Upper lobe of left lung (tissue), 6 donors: ENCODE results near the gene OLIG1. TPM values are rescaled to one million over a fixed set of nuclear protein-coding genes. Genes with fewer than 3 reads are reported as not detected.
A peak's percentile ranks its signal among the peaks of the same experiment; 100 is the strongest.

Experiments
- ATAC-seq, 2 donors: fragments of 200-7000 bp; cut with Tn5 transposase; one replicate each; pipeline ENCODE4 v1.9.1; 2022; ENCODE audit warnings: mild to moderate bottlenecking in 2 of 2, moderate library complexity in 2 of 2; ENCODE audit not compliant: low FRiP score in 2 of 2
- DNase-seq, 2 donors: peaks; one replicate each; pipeline ENCODE4 v3.0.0-alpha.2; 2019 to 2020
- H3K27ac ChIP-seq, 4 donors: fragments of 200-600 bp; sonication (generic); one replicate each; pipeline ENCODE4 v1.5.1; 2016 to 2019
- H3K27me3 ChIP-seq, 4 donors: fragments of 200-600 bp; sonication (generic); one replicate each; pipeline ENCODE4 v1.5.1; 2017 to 2019
- H3K36me3 ChIP-seq, 4 donors: fragments of 200-600 bp; sonication (generic); one replicate each; pipeline ENCODE4 v1.5.1; 2016 to 2019
- H3K4me1 ChIP-seq, 4 donors: fragments of 200-600 bp; sonication (generic); one replicate each; pipeline ENCODE4 v1.5.1; 2018 to 2019
- H3K4me3 ChIP-seq, 4 donors: fragments of 200-600 bp; sonication (generic); one replicate each; pipeline ENCODE4 v1.5.1; 2017 to 2019; ENCODE audit warnings: mild to moderate bottlenecking in 2 of 4, moderate library complexity in 1 of 4
- H3K9me3 ChIP-seq, 4 donors: fragments of 200-600 bp; sonication (generic); one replicate each; pipeline ENCODE4 v1.5.1; 2018 to 2019
- EP300 ChIP-seq, 4 donors: sonication (generic); formaldehyde crosslinking; IDR thresholded peaks; one replicate each; pipeline ENCODE4 v1.5.1; 2017; ENCODE audit warnings: antibody characterized with exemption in 4 of 4, control low read depth in 2 of 4
- POLR2A ChIP-seq, 4 donors: fragments of 450-650 bp; IDR thresholded peaks; one replicate each; pipeline ENCODE4 v1.5.1; 2016 to 2017; ENCODE audit warnings: antibody characterized with exemption in 4 of 4, mild to moderate bottlenecking in 2 of 4
- POLR2AphosphoS5 ChIP-seq, 2 donors: sonication (generic); formaldehyde crosslinking; IDR thresholded peaks; one replicate each; pipeline ENCODE4 v1.5.1; 2017; ENCODE audit warnings: antibody characterized with exemption in 2 of 2
- WGBS, 2 donors: methylation state at CpG; one replicate each; pipeline ENCODE4 v1.1.5; 2017 to 2018; 5-methylcytosine and 5-hydroxymethylcytosine counted together
- total RNA-seq, 6 donors: library from RNA; depleted of rRNA in 4 of 6; stranded (reverse); fragments of >200 nt in 4 of 6; gene quantifications; one replicate each; pipeline versions ENCODE4 v1.1.0 to v1.2.1, GENCODE V29; 2016 to 2021
- TF ChIP-seq, protein P1 (sequence below), 6 experiments: fragments of 450-650 bp in 4 of 6; fragments of 200-600 bp in 2 of 6; sonication (generic) in 2 of 6; IDR thresholded peaks; one replicate each; pipeline ENCODE4 v1.5.1; 2016 to 2019; ENCODE audit warnings: antibody characterized with exemption in 6 of 6
- donor health status: DM: no; HTN: no; CAD: no; lungs with moderate emphysema.
- donor health status: DM: no; HTN: yes; CAD: no; lungs with severe emphysema.

OLIG1 gene
- total RNA-seq, 6 donors from 2014 or later = 0.54 to 3.2 (median 2.0) TPM; not detected in 1

DNA sequence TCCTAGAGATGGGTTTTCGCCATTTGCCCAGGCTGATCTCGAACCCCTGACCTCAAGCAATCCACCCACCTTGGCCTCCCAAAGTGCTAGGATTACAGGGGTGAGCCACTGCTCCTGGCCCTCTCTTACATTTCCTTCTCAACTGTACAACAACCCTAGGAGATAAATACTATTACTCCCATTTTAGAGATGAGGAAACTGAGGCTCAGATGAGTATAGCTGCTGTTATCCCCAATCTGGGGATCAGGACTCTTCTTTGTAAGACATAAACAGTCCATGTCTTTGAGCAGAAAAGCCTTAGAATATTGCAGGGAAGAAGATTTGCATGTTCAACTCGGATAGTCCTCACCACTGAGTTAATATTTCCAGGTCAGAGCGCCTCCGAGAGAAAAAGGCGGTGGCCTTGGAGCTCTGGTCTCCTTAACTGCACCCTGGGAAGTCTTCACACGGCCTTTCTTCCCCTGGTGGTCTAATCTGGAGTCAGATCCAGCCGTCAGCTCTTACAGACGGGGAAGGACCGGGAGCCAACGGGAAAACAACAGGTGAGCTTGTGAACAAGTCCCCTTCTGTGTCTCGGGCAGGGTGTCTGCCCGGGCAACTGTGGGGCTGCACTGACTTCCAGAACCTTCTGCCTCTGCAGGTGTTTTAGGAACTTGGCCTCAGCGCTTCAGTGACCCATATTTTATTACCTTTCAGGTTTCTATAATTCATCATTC lies 5.9 kb upstream of the OLIG1 start:
- no peak for TF ChIP-seq EP300 (IDR thresholded peaks at IDR 0.05)
- no peak for TF ChIP-seq POLR2A (IDR thresholded peaks at IDR 0.05)
- TF ChIP-seq, protein P1, sequence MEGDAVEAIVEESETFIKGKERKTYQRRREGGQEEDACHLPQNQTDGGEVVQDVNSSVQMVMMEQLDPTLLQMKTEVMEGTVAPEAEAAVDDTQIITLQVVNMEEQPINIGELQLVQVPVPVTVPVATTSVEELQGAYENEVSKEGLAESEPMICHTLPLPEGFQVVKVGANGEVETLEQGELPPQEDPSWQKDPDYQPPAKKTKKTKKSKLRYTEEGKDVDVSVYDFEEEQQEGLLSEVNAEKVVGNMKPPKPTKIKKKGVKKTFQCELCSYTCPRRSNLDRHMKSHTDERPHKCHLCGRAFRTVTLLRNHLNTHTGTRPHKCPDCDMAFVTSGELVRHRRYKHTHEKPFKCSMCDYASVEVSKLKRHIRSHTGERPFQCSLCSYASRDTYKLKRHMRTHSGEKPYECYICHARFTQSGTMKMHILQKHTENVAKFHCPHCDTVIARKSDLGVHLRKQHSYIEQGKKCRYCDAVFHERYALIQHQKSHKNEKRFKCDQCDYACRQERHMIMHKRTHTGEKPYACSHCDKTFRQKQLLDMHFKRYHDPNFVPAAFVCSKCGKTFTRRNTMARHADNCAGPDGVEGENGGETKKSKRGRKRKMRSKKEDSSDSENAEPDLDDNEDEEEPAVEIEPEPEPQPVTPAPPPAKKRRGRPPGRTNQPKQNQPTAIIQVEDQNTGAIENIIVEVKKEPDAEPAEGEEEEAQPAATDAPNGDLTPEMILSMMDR (IDR thresholded peaks at IDR 0.05) = no peak
- TF ChIP-seq POLR2AphosphoS5 (IDR thresholded peaks at IDR 0.05) = no peak
- Histone ChIP-seq H3K27me3 (peaks cover 0 to under 1% (median 0%) of the 10 kb centered on the region in 4 donors), H3K9me3 (peaks cover 0 to 4% (median under 1%) of the 10 kb centered on the region in 4 donors), H3K27ac (peak overlapping the region in 1 of 4 donors; percentile 2), H3K36me3 (no peaks in the 10 kb centered on the region), H3K4me3 (no peak overlapping the region), H3K4me1 (peaks cover 0 to 12% (median 4%) of the 10 kb centered on the region in 4 donors)
- no peak for ATAC-seq
- 57 to 74% methylated on average over 14 of the region's 14 CpGs for WGBS, 2 donors
- no peak for DNase-seq

DNA sequence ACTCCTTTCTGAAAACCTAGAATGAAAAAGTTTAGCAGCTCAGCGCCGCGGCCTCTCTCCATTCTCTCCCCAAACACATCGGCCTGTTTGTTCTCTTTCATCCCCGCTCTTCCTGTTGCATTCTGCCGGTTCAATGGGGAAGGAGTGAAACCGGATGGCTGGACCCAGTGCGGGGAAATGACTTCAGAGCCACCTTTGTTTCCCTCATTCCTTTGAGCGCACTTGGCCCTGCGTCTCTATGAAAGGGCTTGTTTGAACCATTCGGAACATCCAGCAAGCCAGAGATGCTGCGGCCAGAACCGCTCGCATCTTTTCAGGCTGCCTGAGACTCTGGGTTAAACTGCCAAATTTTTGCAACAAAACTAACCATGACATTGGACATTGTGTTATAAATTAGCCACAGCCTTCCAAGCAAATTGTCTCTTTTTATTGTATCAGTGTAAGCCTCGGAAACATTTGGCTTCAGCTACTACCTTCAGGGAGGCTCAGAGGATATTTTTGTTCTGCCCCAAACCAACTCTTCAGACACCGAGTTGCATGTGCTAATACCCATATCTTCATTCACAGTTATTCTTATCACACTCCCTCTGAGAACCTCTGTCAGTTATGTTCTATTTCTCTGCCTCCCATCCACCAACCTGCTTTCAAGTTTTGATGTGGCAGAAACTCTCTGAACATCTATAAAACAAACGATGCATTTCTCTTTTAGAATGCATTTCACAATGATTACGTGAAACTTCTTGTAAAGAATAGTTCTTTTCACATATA lies 5.1 kb upstream of the OLIG1 start:
- no peak for ATAC-seq
- DNase-seq = no peak
- Histone ChIP-seq H3K36me3 (no peaks in the 10 kb centered on the region), H3K4me3 (no peak overlapping the region), H3K4me1 (peaks cover 2 to 9% (median 4%) of the 10 kb centered on the region in 4 donors), H3K27ac (peak overlapping the region in 2 of 4 donors; percentile 2 to 4), H3K27me3 (peaks cover 0 to 8% (median 3%) of the 10 kb centered on the region in 4 donors), H3K9me3 (peaks cover 0 to 9% (median 5%) of the 10 kb centered on the region in 4 donors)
- 39 to 46% methylated on average over 18 of the region's 18 CpGs for WGBS, 2 donors
- no peak for TF ChIP-seq EP300 (IDR thresholded peaks at IDR 0.05)
- no peak for TF ChIP-seq POLR2AphosphoS5 (IDR thresholded peaks at IDR 0.05)
- no peak for TF ChIP-seq POLR2A (IDR thresholded peaks at IDR 0.05)
- TF ChIP-seq, protein P1 (IDR thresholded peaks at IDR 0.05) = no peak

DNA sequence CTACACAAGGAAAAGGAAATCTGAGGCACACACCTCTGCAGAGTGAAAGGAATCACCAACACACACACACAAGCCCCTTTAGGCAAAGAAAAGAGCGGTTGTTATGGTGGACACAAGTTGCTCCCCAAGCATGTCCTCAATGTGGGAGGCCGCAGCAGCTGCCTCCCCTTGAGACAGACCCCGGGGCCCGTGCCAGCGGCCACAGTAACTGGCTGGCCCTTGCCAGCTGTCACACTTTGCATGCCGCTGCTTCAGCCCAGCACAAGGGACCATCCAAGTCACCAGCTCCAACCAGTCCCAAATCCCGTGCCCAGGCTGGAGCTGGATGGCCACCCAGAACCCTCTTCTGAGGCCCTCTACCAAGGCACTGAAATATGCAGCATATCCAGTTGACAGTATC lies 2.9 kb upstream of the OLIG1 start:
- Histone ChIP-seq H3K36me3 (no peaks in the 10 kb centered on the region), H3K27ac (no peak overlapping the region), H3K9me3 (peaks cover 0 to 9% (median 5%) of the 10 kb centered on the region in 4 donors), H3K27me3 (peaks cover 0 to 27% (median 12%) of the 10 kb centered on the region in 4 donors), H3K4me1 (peaks cover 21 to 31% (median 23%) of the 10 kb centered on the region in 4 donors), H3K4me3 (no peak overlapping the region)
- WGBS, 2 donors = 82 to 92% methylated on average over 6 to 7 of the region's 7 CpGs
- ATAC-seq (no peak), DNase-seq (peak in 1 of 2 donors; percentile 52)
- TF ChIP-seq POLR2A (IDR thresholded peaks at IDR 0.05) (no peak), POLR2AphosphoS5 (IDR thresholded peaks at IDR 0.05) (no peak), EP300 (IDR thresholded peaks at IDR 0.05) (no peak)
- TF ChIP-seq, protein P1 (IDR thresholded peaks at IDR 0.05) = no peak

DNA sequence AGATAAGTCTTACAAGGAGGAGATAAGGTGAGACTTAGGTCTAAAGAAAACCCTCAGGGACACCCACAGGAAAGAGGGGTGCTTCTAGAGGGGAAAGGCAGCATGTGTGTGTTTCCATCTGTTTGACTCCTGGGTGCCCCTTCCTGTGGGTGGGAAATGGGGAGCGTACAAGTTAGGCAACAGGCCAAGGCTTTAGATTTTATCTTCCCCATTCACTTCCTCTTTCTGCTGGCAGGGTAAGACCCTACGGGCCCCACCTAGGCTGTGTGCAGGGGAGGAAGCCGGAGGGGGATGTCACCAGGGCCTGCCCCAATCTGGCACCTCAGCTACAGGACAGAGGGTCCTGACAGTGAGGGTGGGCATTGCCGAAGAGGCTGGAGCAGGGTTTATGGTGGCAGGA lies 2.5 kb upstream of the OLIG1 start:
- 21 to 38% methylated on average over 3 to 4 of the region's 4 CpGs for WGBS, 2 donors

More for the DNA sequence above, 2.5 kb upstream of the OLIG1 start:
- H3K36me3 ChIP-seq = no peaks in the 10 kb centered on the region
- TF ChIP-seq, protein P1 (IDR thresholded peaks at IDR 0.05) = no peak
- peaks cover 0 to 9% (median 5%) of the 10 kb centered on the region in 4 donors for H3K9me3 ChIP-seq
- no peak overlapping the region for H3K4me3 ChIP-seq
- DNase-seq = no peak
- peaks cover 0 to 27% (median 12%) of the 10 kb centered on the region in 4 donors for H3K27me3 ChIP-seq
- no peak overlapping the region for H3K27ac ChIP-seq
- no peak for ATAC-seq
- H3K4me1 ChIP-seq = peaks cover 24 to 32% (median 24%) of the 10 kb centered on the region in 4 donors
